HepG2 (cell line): ENCODE data around the gene PSMC3IP. TPM values are rescaled to one million over a fixed set of nuclear protein-coding genes. Genes with fewer than 3 reads are reported as not detected.

Experiments
- ATM ChIP-seq: fragments of 450-650 bp; IDR thresholded peaks from 2 replicates; pipeline ENCODE4 v1.7.1; 2017; ENCODE audit warnings: mild to moderate bottlenecking, borderline replicate concordance
- FOXK1 ChIP-seq: sonication (generic); formaldehyde crosslinking; IDR thresholded peaks from 2 replicates; pipeline ENCODE4 v1.4.0; 2020; ENCODE audit warnings: low read depth, missing genetic modification reagents, borderline replicate concordance
- HMG20A ChIP-seq: IDR thresholded peaks from 2 replicates; pipeline ENCODE4 v1.6.1; 2016; ENCODE audit warnings: borderline replicate concordance
- KLF12 ChIP-seq: sonication (generic); formaldehyde crosslinking; IDR thresholded peaks from 2 replicates; pipeline ENCODE4 v1.4.0; 2020; ENCODE audit warnings: missing genetic modification reagents, borderline replicate concordance
- MYNN ChIP-seq: sonication (generic); formaldehyde crosslinking; IDR thresholded peaks from 2 replicates; pipeline ENCODE4 v1.4.0; 2020; ENCODE audit warnings: mild to moderate bottlenecking, low read depth, missing genetic modification reagents
- PAX8 ChIP-seq: sonication (generic); formaldehyde crosslinking; IDR thresholded peaks from 2 replicates; pipeline ENCODE4 v1.8.0; 2022; ENCODE audit warnings: mild to moderate bottlenecking, missing genetic modification reagents, borderline replicate concordance
- POLR2AphosphoS5 ChIP-seq: IDR thresholded peaks from 2 replicates; pipeline ENCODE4 v1.6.1; 2012; ENCODE audit warnings: low read depth, low read length
- RARG ChIP-seq: sonication (generic); formaldehyde crosslinking; IDR thresholded peaks from 2 replicates; pipeline ENCODE4 v1.4.0; 2020; ENCODE audit warnings: low read depth, mild to moderate bottlenecking, missing genetic modification reagents
- SP2 ChIP-seq: sonication (generic); formaldehyde crosslinking; IDR thresholded peaks from 2 replicates; pipeline ENCODE4 v1.5.1; 2020; ENCODE audit warnings: mild to moderate bottlenecking, missing genetic modification reagents
- THAP9 ChIP-seq: sonication (generic); formaldehyde crosslinking; IDR thresholded peaks from 2 replicates; pipeline ENCODE4; 2020; ENCODE audit warnings: missing genetic modification reagents, mild to moderate bottlenecking, borderline replicate concordance
- ZBTB44 ChIP-seq: sonication (generic); formaldehyde crosslinking; IDR thresholded peaks from 2 replicates; pipeline ENCODE4 v1.4.0; 2020; ENCODE audit warnings: missing genetic modification reagents
- ZFX ChIP-seq: sonication (generic); formaldehyde crosslinking; IDR thresholded peaks from 2 replicates; pipeline ENCODE4 v1.4.0; 2020; ENCODE audit warnings: mild to moderate bottlenecking, low read depth, missing genetic modification reagents, moderate library complexity
- ZNF12 ChIP-seq: sonication (generic); formaldehyde crosslinking; IDR thresholded peaks from 2 replicates; pipeline ENCODE4 v1.5.0; 2020; ENCODE audit warnings: missing genetic modification reagents
- ZNF121 ChIP-seq: sonication (generic); formaldehyde crosslinking; IDR thresholded peaks from 2 replicates; pipeline ENCODE4 v1.5.0; 2020; ENCODE audit warnings: mild to moderate bottlenecking, missing genetic modification reagents
- ZNF124 ChIP-seq: sonication (generic); formaldehyde crosslinking; IDR thresholded peaks from 2 replicates; pipeline ENCODE4 v1.4.0; 2020; ENCODE audit warnings: missing genetic modification reagents
- ZNF224 ChIP-seq: sonication (generic); formaldehyde crosslinking; IDR thresholded peaks from 2 replicates; pipeline ENCODE4 v1.5.0; 2020; ENCODE audit warnings: mild to moderate bottlenecking, missing genetic modification reagents
- ZNF451 ChIP-seq: sonication (generic); formaldehyde crosslinking; IDR thresholded peaks from 2 replicates; pipeline ENCODE4 v1.5.0; 2020; ENCODE audit warnings: mild to moderate bottlenecking, missing genetic modification reagents
- ZNF468 ChIP-seq: sonication (generic); formaldehyde crosslinking; IDR thresholded peaks from 2 replicates; pipeline ENCODE4 v1.8.0; 2022; ENCODE audit warnings: mild to moderate bottlenecking, moderate library complexity, missing genetic modification reagents
- ZNF652 ChIP-seq: IDR thresholded peaks from 2 replicates; pipeline ENCODE4 v1.6.1; 2016; ENCODE audit warnings: low read depth, borderline replicate concordance
- ZNF839 ChIP-seq: sonication (generic); formaldehyde crosslinking; IDR thresholded peaks from 2 replicates; pipeline ENCODE4 v1.4.0; 2020; ENCODE audit warnings: missing genetic modification reagents, mild to moderate bottlenecking, borderline replicate concordance
- ZSCAN22 ChIP-seq: sonication (generic); formaldehyde crosslinking; IDR thresholded peaks from 2 replicates; pipeline ENCODE4 v1.4.0; 2020; ENCODE audit warnings: mild to moderate bottlenecking, missing genetic modification reagents
- polyA plus RNA-seq, 8 experiments: library from polyadenylated mRNA; depleted of rRNA in 3 of 8; stranded (reverse) in 7 of 8; unstranded in 1 of 8; fragments of >200 nt; fragmentation: Illumina TruSeq in 4 of 8; extraction: Trizol in 4 of 8; gene quantifications; 2 replicates each; pipeline versions ENCODE4 v1.2.1 to v1.2.3, GENCODE V29; 2011 to 2016; ENCODE audit warnings: low read depth in 4 of 8, missing spikeins in 1 of 8, mixed read lengths in 1 of 8; ENCODE audit not compliant: insufficient read depth in 1 of 8
- total RNA-seq, 5 experiments: library from RNA; depleted of rRNA; stranded (reverse); fragments of >200 nt; fragmentation: Illumina TruSeq; extraction: Trizol; gene quantifications; 2 replicates each; pipeline ENCODE4 v1.2.3, GENCODE V29; 2016; ENCODE audit warnings: low read depth in 1 of 5
- TF ChIP-seq, protein P1 (sequence below): sonication (generic); formaldehyde crosslinking; IDR thresholded peaks from 2 replicates; pipeline ENCODE4 v1.8.0; 2022; ENCODE audit warnings: mild to moderate bottlenecking, missing genetic modification reagents
- TF ChIP-seq, protein P2 (sequence below): sonication (generic); formaldehyde crosslinking; IDR thresholded peaks from 2 replicates; pipeline ENCODE4 v1.5.1; 2020; ENCODE audit warnings: missing genetic modification reagents, mild to moderate bottlenecking, borderline replicate concordance

PSMC3IP gene
- total and polyA plus RNA-seq, 2 of the 13 experiments (the other 11 are each of a cell fraction or from before 2014, with no cell fraction given) = 6.5 to 22.4 TPM

GRCh38 chr17:42577532-42578281 is at the start of gene PSMC3IP (continued):
- 0 out of 2 replicates have a peak, but pooled peaks have one; percentile 50 for TF ChIP-seq ZSCAN22 (CRISPR knock-in tag)
- TF ChIP-seq ZNF839 = peak; percentile 70; the same call in 1 of the 2 replicates
- TF ChIP-seq ZNF468 (CRISPR knock-in tag) = no peak
- peak; percentile 96 for TF ChIP-seq POLR2AphosphoS5
- TF ChIP-seq HMG20A (CRISPR knock-in tag) = 0 out of 2 replicates have a peak, but pooled peaks have one; percentile 33
- TF ChIP-seq KLF12 (CRISPR knock-in tag) = peak; percentile 21; the same call in 1 of the 2 replicates
- TF ChIP-seq ZNF12 (CRISPR knock-in tag) = no peak
- TF ChIP-seq ZNF451 (CRISPR knock-in tag) = peak; percentile 70; the same call in 1 of the 2 replicates
- no peak for TF ChIP-seq ATM
- TF ChIP-seq ZFX (CRISPR knock-in tag) = peak; percentile 95
- TF ChIP-seq THAP9 (CRISPR knock-in tag) = peak; percentile 68; the same call in 1 of the 2 replicates
- peak; percentile 63; the same call in 1 of the 2 replicates for TF ChIP-seq FOXK1
- peak; percentile 31; the same call in 1 of the 2 replicates for TF ChIP-seq ZNF652 (CRISPR knock-in tag)
- TF ChIP-seq SP2 (CRISPR knock-in tag) = peak; percentile 92
- TF ChIP-seq RARG (CRISPR knock-in tag) = no peak
- 0 out of 2 replicates have a peak, but pooled peaks have one; percentile 71 for TF ChIP-seq MYNN (CRISPR knock-in tag)
- TF ChIP-seq ZNF121 (CRISPR knock-in tag) = no peak
- TF ChIP-seq, protein P1, sequence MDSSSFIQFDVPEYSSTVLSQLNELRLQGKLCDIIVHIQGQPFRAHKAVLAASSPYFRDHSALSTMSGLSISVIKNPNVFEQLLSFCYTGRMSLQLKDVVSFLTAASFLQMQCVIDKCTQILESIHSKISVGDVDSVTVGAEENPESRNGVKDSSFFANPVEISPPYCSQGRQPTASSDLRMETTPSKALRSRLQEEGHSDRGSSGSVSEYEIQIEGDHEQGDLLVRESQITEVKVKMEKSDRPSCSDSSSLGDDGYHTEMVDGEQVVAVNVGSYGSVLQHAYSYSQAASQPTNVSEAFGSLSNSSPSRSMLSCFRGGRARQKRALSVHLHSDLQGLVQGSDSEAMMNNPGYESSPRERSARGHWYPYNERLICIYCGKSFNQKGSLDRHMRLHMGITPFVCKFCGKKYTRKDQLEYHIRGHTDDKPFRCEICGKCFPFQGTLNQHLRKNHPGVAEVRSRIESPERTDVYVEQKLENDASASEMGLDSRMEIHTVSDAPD (CRISPR knock-in tag) = no peak; the same call in 1 of the 2 replicates
- no peak; the same call in 1 of the 2 replicates for TF ChIP-seq ZBTB44 (CRISPR knock-in tag)
- peak; percentile 89 for TF ChIP-seq ZNF124
- TF ChIP-seq ZNF224 = peak; percentile 95
- TF ChIP-seq, protein P2, sequence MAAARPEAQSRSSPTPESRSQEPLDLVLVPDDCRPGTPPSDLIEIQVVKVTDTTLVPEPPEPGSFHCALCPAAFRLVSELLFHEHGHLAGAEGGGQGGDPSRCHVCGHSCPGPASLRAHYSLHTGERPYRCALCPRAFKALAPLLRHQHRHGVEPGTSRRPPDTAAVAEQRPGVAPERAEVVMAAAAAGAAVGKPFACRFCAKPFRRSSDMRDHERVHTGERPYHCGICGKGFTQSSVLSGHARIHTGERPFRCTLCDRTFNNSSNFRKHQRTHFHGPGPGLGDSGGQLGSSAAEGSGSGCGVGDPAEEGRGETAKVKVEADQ (CRISPR knock-in tag) = peak; percentile 78; the same call in 1 of the 2 replicates
- TF ChIP-seq PAX8 = 0 out of 2 replicates have a peak, but pooled peaks have one; percentile 27
